ENCODE data around the gene XAB2. TPM values are rescaled to one million over a fixed set of nuclear protein-coding genes. Genes with fewer than 3 reads are reported as not detected.
A peak's percentile ranks its signal among the peaks of the same experiment; 100 is the strongest.

The XAB2 gene
- total RNA-seq, 1 experiment from 2014 or later = 29.5 TPM

- DNase-seq = no peak
- no peaks in the 10 kb centered on the region for H3K9me3 ChIP-seq (replicated peaks)
- H3K4me1 ChIP-seq = no peaks in the 10 kb centered on the region
- H3K4me3 ChIP-seq = no peak overlapping the region
- H3K27ac ChIP-seq = no peak overlapping the region
- H3K36me3 ChIP-seq = no peaks in the 10 kb centered on the region
- no peaks in the 10 kb centered on the region; the same call in 1 of the 2 replicates for H3K27me3 ChIP-seq
Measured at GRCh38 chr19:7661744-7662538, 32.6 kb upstream of the XAB2 start.

GRCh38 chr19:7658219-7658686, 28.9 kb upstream of the XAB2 start:
- Histone ChIP-seq H3K4me1 (no peaks in the 10 kb centered on the region), H3K27ac (no peak overlapping the region), H3K36me3 (no peaks in the 10 kb centered on the region), H3K27me3 (peaks cover 3% of the 10 kb centered on the region; the same call in 1 of the 2 replicates), H3K4me3 (no peak overlapping the region), H3K9me3 (replicated peaks) (no peaks in the 10 kb centered on the region)
- peak; percentile 24 to 52 for DNase-seq

GRCh38 chr19:7657131-7657751, 27.9 kb upstream of the XAB2 start:
- peaks cover 3% of the 10 kb centered on the region; the same call in 1 of the 2 replicates for H3K27me3 ChIP-seq
- no peak for DNase-seq
- no peaks in the 10 kb centered on the region for H3K9me3 ChIP-seq (replicated peaks)
- peaks cover 2% of the 10 kb centered on the region; the same call in 1 of the 2 replicates for H3K4me1 ChIP-seq
- no peaks in the 10 kb centered on the region for H3K36me3 ChIP-seq
- no peak overlapping the region for H3K27ac ChIP-seq
- H3K4me3 ChIP-seq = no peak overlapping the region

- no peak overlapping the region for H3K4me3 ChIP-seq
- no peaks in the 10 kb centered on the region for H3K9me3 ChIP-seq (replicated peaks)
- no peaks in the 10 kb centered on the region for H3K36me3 ChIP-seq
- peaks cover 3% of the 10 kb centered on the region; the same call in 1 of the 2 replicates for H3K27me3 ChIP-seq
- DNase-seq = no peak
- H3K27ac ChIP-seq = no peak overlapping the region
- peaks cover 4% of the 10 kb centered on the region; the same call in 1 of the 2 replicates for H3K4me1 ChIP-seq
Measured at GRCh38 chr19:7655581-7655980, 26.2 kb upstream of the XAB2 start.

GRCh38 chr19:7654401-7654800, 25.1 kb upstream of the XAB2 start:
- Histone ChIP-seq H3K36me3 (no peaks in the 10 kb centered on the region), H3K4me1 (peaks cover 4% of the 10 kb centered on the region; the same call in 1 of the 2 replicates), H3K9me3 (replicated peaks) (no peaks in the 10 kb centered on the region), H3K27me3 (peaks cover 3% of the 10 kb centered on the region; the same call in 1 of the 2 replicates), H3K4me3 (no peak overlapping the region), H3K27ac (no peak overlapping the region)
- peak in 1 of 2 experiments; percentile 22 for DNase-seq

- Histone ChIP-seq H3K36me3 (no peaks in the 10 kb centered on the region), H3K4me3 (no peak overlapping the region), H3K27ac (no peak overlapping the region), H3K27me3 (peaks cover 3% of the 10 kb centered on the region; the same call in 1 of the 2 replicates), H3K4me1 (peaks cover 4% of the 10 kb centered on the region; the same call in 1 of the 2 replicates), H3K9me3 (replicated peaks) (no peaks in the 10 kb centered on the region)
- DNase-seq = peak; percentile 70 to 85
Measured at GRCh38 chr19:7652061-7652641, 22.8 kb upstream of the XAB2 start.

- DNase-seq = no peak
- H3K36me3 ChIP-seq = no peaks in the 10 kb centered on the region
- H3K27ac ChIP-seq = no peak overlapping the region
- no peaks in the 10 kb centered on the region for H3K9me3 ChIP-seq (replicated peaks)
- no peak overlapping the region for H3K4me3 ChIP-seq
- peaks cover 4% of the 10 kb centered on the region; the same call in 1 of the 2 replicates for H3K4me1 ChIP-seq
- 0 out of 2 replicates have a peak, but pooled peaks cover 3% of the 10 kb centered on the region for H3K27me3 ChIP-seq
Measured at GRCh38 chr19:7650148-7650547, 20.8 kb upstream of the XAB2 start.

GRCh38 chr19:7648265-7649014, 19.1 kb upstream of the XAB2 start:
- no peaks in the 10 kb centered on the region for H3K36me3 ChIP-seq
- 0 out of 2 replicates have a peak, but pooled peaks cover 3% of the 10 kb centered on the region for H3K27me3 ChIP-seq
- peaks cover 4% of the 10 kb centered on the region; the same call in 1 of the 2 replicates for H3K4me1 ChIP-seq
- DNase-seq = no peak
- no peak overlapping the region for H3K27ac ChIP-seq
- no peaks in the 10 kb centered on the region for H3K9me3 ChIP-seq (replicated peaks)
- H3K4me3 ChIP-seq = no peak overlapping the region

- no peak for DNase-seq
- Histone ChIP-seq H3K36me3 (no peaks in the 10 kb centered on the region), H3K4me1 (peaks cover under 1% of the 10 kb centered on the region; the same call in 1 of the 2 replicates), H3K27ac (no peak overlapping the region), H3K27me3 (0 out of 2 replicates have a peak, but pooled peaks cover 3% of the 10 kb centered on the region), H3K4me3 (no peak overlapping the region), H3K9me3 (replicated peaks) (no peaks in the 10 kb centered on the region)
Measured at GRCh38 chr19:7647156-7647555, 17.8 kb upstream of the XAB2 start.

- H3K36me3 ChIP-seq = no peaks in the 10 kb centered on the region
- H3K4me1 ChIP-seq = no peaks in the 10 kb centered on the region
- 0 out of 2 replicates have a peak, but pooled peaks cover 3% of the 10 kb centered on the region for H3K27me3 ChIP-seq
- H3K9me3 ChIP-seq (replicated peaks) = no peaks in the 10 kb centered on the region
- DNase-seq = no peak
- no peak overlapping the region for H3K27ac ChIP-seq
- no peak overlapping the region for H3K4me3 ChIP-seq
Measured at GRCh38 chr19:7646426-7646700, 17.0 kb upstream of the XAB2 start.

GRCh38 chr19:7645656-7646425, 16.5 kb upstream of the XAB2 start:
- Histone ChIP-seq H3K4me1 (no peaks in the 10 kb centered on the region), H3K36me3 (no peaks in the 10 kb centered on the region), H3K4me3 (no peak overlapping the region), H3K27me3 (0 out of 2 replicates have a peak, but pooled peaks cover 3% of the 10 kb centered on the region), H3K9me3 (replicated peaks) (no peaks in the 10 kb centered on the region), H3K27ac (no peak overlapping the region)
- no peak for DNase-seq

GRCh38 chr19:7645163-7645562, 15.8 kb upstream of the XAB2 start:
- no peaks in the 10 kb centered on the region for H3K4me1 ChIP-seq
- no peak for DNase-seq
- H3K36me3 ChIP-seq = no peaks in the 10 kb centered on the region
- H3K9me3 ChIP-seq (replicated peaks) = no peaks in the 10 kb centered on the region
- 0 out of 2 replicates have a peak, but pooled peaks cover 3% of the 10 kb centered on the region for H3K27me3 ChIP-seq
- no peak overlapping the region for H3K27ac ChIP-seq
- no peak overlapping the region for H3K4me3 ChIP-seq

- Histone ChIP-seq H3K36me3 (no peaks in the 10 kb centered on the region), H3K4me3 (no peak overlapping the region), H3K9me3 (replicated peaks) (no peaks in the 10 kb centered on the region), H3K27me3 (0 out of 2 replicates have a peak, but pooled peaks cover 3% of the 10 kb centered on the region), H3K27ac (no peak overlapping the region), H3K4me1 (no peaks in the 10 kb centered on the region)
- no peak for DNase-seq
Measured at GRCh38 chr19:7644550-7644877, 15.2 kb upstream of the XAB2 start.
